ENCODE results near the gene TARDBP. TPM values are rescaled to one million over a fixed set of nuclear protein-coding genes. Genes with fewer than 3 reads are reported as not detected.
"Not testable (repeated sequence)": the region's sequence is repeated elsewhere in the genome, so short reads cannot be mapped to it uniquely, and the experiment has no call there.

Gene TARDBP
- total RNA-seq, 1 donor from 2014 or later = 211 TPM

GRCh38 chr1:11065796-11066195, 53.3 kb downstream of the TARDBP start:
- Mint-ChIP-seq H3K27ac (no peak overlapping the region), H3K27me3 (no peaks in the 10 kb centered on the region), H3K36me3 (ENCODE audit: low read depth) (peaks cover 55% of the 10 kb centered on the region), H3K4me1 (peaks cover 25% of the 10 kb centered on the region), H3K4me3 (no peak overlapping the region), H3K9me3 (no peaks in the 10 kb centered on the region)
- intact Hi-C loops (cut with micrococcal nuclease) = no loop called here
- DNase-seq = no peak

- H3K27ac Mint-ChIP-seq = no peak overlapping the region
- DNase-seq = no peak
- peaks cover 61% of the 10 kb centered on the region for H3K36me3 Mint-ChIP-seq (ENCODE audit: low read depth)
- intact Hi-C loops (cut with micrococcal nuclease) = no loop called here
- H3K9me3 Mint-ChIP-seq = no peaks in the 10 kb centered on the region
- no peak overlapping the region for H3K4me3 Mint-ChIP-seq
- no peaks in the 10 kb centered on the region for H3K27me3 Mint-ChIP-seq
- peaks cover 10% of the 10 kb centered on the region for H3K4me1 Mint-ChIP-seq
Measured at GRCh38 chr1:11067716-11068599, 55.5 kb downstream of the TARDBP start.

- Mint-ChIP-seq H3K4me1 (peaks cover 3% of the 10 kb centered on the region), H3K36me3 (ENCODE audit: low read depth) (peaks cover 59% of the 10 kb centered on the region), H3K27ac (no peak overlapping the region), H3K9me3 (no peaks in the 10 kb centered on the region), H3K27me3 (no peaks in the 10 kb centered on the region), H3K4me3 (no peak overlapping the region)
- no peak for DNase-seq
- intact Hi-C loops (cut with micrococcal nuclease) = no loop called here
Measured at GRCh38 chr1:11068600-11069473, 56.4 kb downstream of the TARDBP start.

- H3K4me3 Mint-ChIP-seq = no peak overlapping the region
- peaks cover 56% of the 10 kb centered on the region for H3K36me3 Mint-ChIP-seq (ENCODE audit: low read depth)
- intact Hi-C loops (cut with micrococcal nuclease) = no loop called here
- DNase-seq = no peak
- H3K27ac Mint-ChIP-seq = no peak overlapping the region
- H3K9me3 Mint-ChIP-seq = no peaks in the 10 kb centered on the region
- H3K4me1 Mint-ChIP-seq = peaks cover 3% of the 10 kb centered on the region
- H3K27me3 Mint-ChIP-seq = no peaks in the 10 kb centered on the region
Measured at GRCh38 chr1:11070876-11071275, 58.4 kb downstream of the TARDBP start.

GRCh38 chr1:11071463-11072215, 59.2 kb downstream of the TARDBP start:
- Mint-ChIP-seq H3K36me3 (ENCODE audit: low read depth) (peaks cover 58% of the 10 kb centered on the region), H3K27ac (no peak overlapping the region), H3K27me3 (no peaks in the 10 kb centered on the region), H3K9me3 (no peaks in the 10 kb centered on the region), H3K4me1 (peaks cover 3% of the 10 kb centered on the region), H3K4me3 (no peak overlapping the region)
- intact Hi-C loops (cut with micrococcal nuclease) = no loop called here
- no peak for DNase-seq

GRCh38 chr1:11072216-11072917, 59.9 kb downstream of the TARDBP start:
- peak overlapping the region; percentile 36 for H3K27ac Mint-ChIP-seq
- H3K4me1 Mint-ChIP-seq = peaks cover 3% of the 10 kb centered on the region
- no peak for DNase-seq
- H3K27me3 Mint-ChIP-seq = no peaks in the 10 kb centered on the region
- no peak overlapping the region for H3K4me3 Mint-ChIP-seq
- no peaks in the 10 kb centered on the region for H3K9me3 Mint-ChIP-seq
- peaks cover 59% of the 10 kb centered on the region for H3K36me3 Mint-ChIP-seq (ENCODE audit: low read depth)
- intact Hi-C loops (cut with micrococcal nuclease) = no loop called here

GRCh38 chr1:11073398-11073797, 60.9 kb downstream of the TARDBP start:
- DNase-seq; H3K4me1 Mint-ChIP-seq; H3K27ac Mint-ChIP-seq; intact Hi-C loops (cut with micrococcal nuclease); H3K4me3 Mint-ChIP-seq; H3K9me3 Mint-ChIP-seq; H3K27me3 Mint-ChIP-seq: not testable (repeated sequence)
- peaks cover 60% of the 10 kb centered on the region for H3K36me3 Mint-ChIP-seq (ENCODE audit: low read depth)

Other genes with a start within 250 kb of the TARDBP start
- gene CASZ1, start 216.0 kb upstream of the TARDBP start, total RNA-seq = 6.9 and 7.5 TPM in 2 replicates
- 0.14 and 0.28 TPM in 2 replicates for gene MASP2, start 34.6 kb downstream of the TARDBP start, total RNA-seq
- gene SRM, start 47.4 kb downstream of the TARDBP start, total RNA-seq = 334 and 346 TPM in 2 replicates
- gene EXOSC10, start 87.2 kb downstream of the TARDBP start, total RNA-seq = 93.0 and 98.1 TPM in 2 replicates
- not detected in 2 replicates for gene ANGPTL7, start 176.7 kb downstream of the TARDBP start, total RNA-seq
- gene MTOR, start 249.9 kb downstream of the TARDBP start, total RNA-seq = 48.1 and 54.4 TPM in 2 replicates